Kidney (tissue), 14 donors: ENCODE results near the gene OSCP1. TPM values are rescaled to one million over a fixed set of nuclear protein-coding genes. Genes with fewer than 3 reads are reported as not detected.

Source experiments
- DNase-seq, 5 donors: peaks; one replicate each; pipeline ENCODE4 v3.0.0-alpha.2; 2013 to 2020
- FAIRE-seq: peaks from 2 replicates; lab custom pipeline; 2012; peaks lifted over from hg19 to GRCh38; lab: Jason Lieb, UNC
- H3K27ac ChIP-seq, 2 donors: one replicate each; pipeline ENCODE4 v1.7.0; 2013; ENCODE audit warnings: low read depth in 2 of 2, low read length in 2 of 2, inconsistent platforms in 1 of 2
- H3K27me3 ChIP-seq: one replicate; pipeline ENCODE4 v1.7.1; 2013; ENCODE audit warnings: low read length, inconsistent platforms; ENCODE audit not compliant: control insufficient read depth, insufficient read depth
- H3K36me3 ChIP-seq, 3 donors: one replicate each; pipeline versions ENCODE4 v1.7.0 to v1.7.1; 2013; ENCODE audit warnings: low read length in 3 of 3, control low read depth in 1 of 3, inconsistent platforms in 1 of 3; ENCODE audit not compliant: insufficient read depth in 3 of 3, control insufficient read depth in 2 of 3
- H3K4me1 ChIP-seq, 3 donors: one replicate each; pipeline versions ENCODE4 v1.7.0 to v1.7.1; 2013; ENCODE audit warnings: low read length in 3 of 3, inconsistent platforms in 1 of 3, low read depth in 1 of 3; ENCODE audit not compliant: control insufficient read depth in 2 of 3, insufficient read depth in 2 of 3
- H3K4me3 ChIP-seq, 3 donors: one replicate each; pipeline versions ENCODE4 v1.7.0 to v1.8.1; 2013; ENCODE audit warnings: low read length in 3 of 3, control low read depth in 1 of 3, inconsistent platforms in 1 of 3
- H3K9ac ChIP-seq, 3 donors: one replicate each; pipeline versions ENCODE4 v1.7.0 to v1.7.1; 2013; ENCODE audit warnings: low read length in 3 of 3, control low read depth in 1 of 3, inconsistent platforms in 1 of 3
- H3K9me3 ChIP-seq, 3 donors: one replicate each; pipeline versions ENCODE4 v1.7.0 to v1.7.1; 2013; ENCODE audit warnings: low read length in 3 of 3, control low read depth in 1 of 3, inconsistent platforms in 1 of 3; ENCODE audit not compliant: control insufficient read depth in 2 of 3, insufficient read depth in 1 of 3
- CTCF ChIP-seq: IDR thresholded peaks from 3 replicates; pipeline ENCODE4 v1.5.1; 2012; ENCODE audit warnings: mild to moderate bottlenecking, moderate library complexity, borderline replicate concordance; ENCODE audit not compliant: insufficient read depth; ENCODE audit errors: extremely low read depth
- intact Hi-C: fragments of 100-400 bp; cut with DNase I; formaldehyde crosslinking; loops from one replicate; pipeline ENCODE4 v1.11.1; 2022
- polyA plus RNA-seq: library from polyadenylated mRNA; stranded (reverse); fragments of 350-450 nt; fragmentation: Illumina TruSeq; extraction: RNeasy Lipid Tissue Mini Kit (QIAGEN cat#74804); gene quantifications from one replicate; pipeline ENCODE4 v1.2.3, GENCODE V29; 2014; ENCODE audit warnings: low read depth, low replicate concordance; ENCODE audit not compliant: insufficient read depth
- total RNA-seq: library from RNA; stranded (reverse); fragmentation: NEBNext Ultra II Directional; extraction: Animal tissue kit (Norgen Biotek cat#: 25700); gene quantifications from one replicate; pipeline ENCODE4 v1.2.1, GENCODE V29; 2021
- donor health status: control.
- donor health status: control.
- donor health status: control.
- donor health status: control.
- donor health status: control.
- donor health status: DM: yes; HTN: yes; CAD: no.
- donor health status: Normal renal cell carcinoma (clear cell type).

The OSCP1 gene
- total and polyA plus RNA-seq, 2 donors from 2014 or later = 22.0 to 27.8 TPM

DNA sequence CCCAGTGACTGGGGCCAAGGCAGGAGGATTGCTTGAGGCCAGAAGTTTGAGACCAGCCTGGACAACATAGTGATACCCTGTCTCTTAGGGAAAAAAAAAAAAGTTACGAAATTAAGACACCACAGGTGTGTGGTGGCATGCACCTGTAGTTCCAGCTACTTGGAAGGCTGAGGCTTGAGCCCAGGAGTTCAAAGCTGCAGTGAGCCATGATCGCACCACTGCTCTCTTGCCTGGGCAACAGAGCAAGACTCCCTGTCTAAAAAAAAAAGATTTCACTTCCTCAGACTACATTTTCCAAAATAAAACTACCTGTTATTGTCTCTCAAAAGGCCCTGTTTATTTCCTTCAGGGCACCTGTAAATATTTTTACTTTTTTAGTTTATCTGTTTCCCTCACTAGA is 59.8 kb downstream of the OSCP1 start:
- H3K27me3 ChIP-seq = no peaks in the 10 kb centered on the region
- no peak overlapping the region for H3K9ac ChIP-seq
- peaks cover 0 to 24% (median 19%) of the 10 kb centered on the region in 3 donors for H3K36me3 ChIP-seq
- H3K4me3 ChIP-seq = no peak overlapping the region
- DNase-seq (no peak), FAIRE-seq (no peak)
- H3K9me3 ChIP-seq = no peaks in the 10 kb centered on the region
- intact Hi-C loops = no loop called here
- peaks cover 0 to 11% (median 4%) of the 10 kb centered on the region in 3 donors for H3K4me1 ChIP-seq
- no peak overlapping the region for H3K27ac ChIP-seq
- TF ChIP-seq CTCF = no peak

GRCh38 chr1:36389999-36390398 is 60.3 kb downstream of the OSCP1 start:
- TF ChIP-seq CTCF = no peak
- Histone ChIP-seq H3K36me3 (peaks cover 0 to 24% (median 19%) of the 10 kb centered on the region in 3 donors), H3K9ac (no peak overlapping the region), H3K4me1 (peaks cover 0 to 11% (median 4%) of the 10 kb centered on the region in 3 donors), H3K9me3 (no peaks in the 10 kb centered on the region), H3K4me3 (no peak overlapping the region), H3K27me3 (no peaks in the 10 kb centered on the region), H3K27ac (no peak overlapping the region)
- FAIRE-seq = no peak
- intact Hi-C loops = no loop called here
- no peak for DNase-seq

- no peak for TF ChIP-seq CTCF
- Histone ChIP-seq H3K4me1 (peaks cover 0 to 15% (median 8%) of the 10 kb centered on the region in 3 donors), H3K9ac (no peak overlapping the region), H3K4me3 (no peak overlapping the region), H3K36me3 (peaks cover 0 to 24% (median 19%) of the 10 kb centered on the region in 3 donors), H3K9me3 (no peaks in the 10 kb centered on the region), H3K27me3 (no peaks in the 10 kb centered on the region), H3K27ac (no peak overlapping the region)
- intact Hi-C loops = no loop called here
- FAIRE-seq (no peak), DNase-seq (no peak)
These were observed 61.0 kb downstream of the OSCP1 start for GRCh38 chr1:36389261-36389660.
